ENCODE data around the gene RTN4. TPM values are rescaled to one million over a fixed set of nuclear protein-coding genes. Genes with fewer than 3 reads are reported as not detected.

The RTN4 gene
- total and polyA plus RNA-seq, 10 donors, result 55.2 to 215 (median 155) TPM

GRCh38 chr2:55097461-55098410 lies 47.5 kb upstream of the RTN4 start:
- Histone ChIP-seq H3K4me3 (no peak overlapping the region), H3K4me1 (peaks cover 0 to 74% (median 29%) of the 10 kb centered on the region in 6 donors), H3K9me3 (no peaks in the 10 kb centered on the region), H3K27me3 (replicated peaks in 1 of 7) (no peaks in the 10 kb centered on the region), H3K36me3 (no peaks in the 10 kb centered on the region), H3K27ac (peak overlapping the region in 6 of 8 donors; percentile 27 to 87 (median 58))
- no peak for TF ChIP-seq POLR2A (IDR thresholded peaks at IDR 0.05)
- peak in 1 of 3 donors; percentile 37 for TF ChIP-seq POLR2AphosphoS5 (IDR thresholded peaks at IDR 0.05)
- TF ChIP-seq CTCF (IDR thresholded peaks at IDR 0.05 in 8 of 11, conservative IDR thresholded peaks at IDR 0.05 in 3 of 11), result no peak
- 59 to 67% (median 63%) methylated on average over 6 of the region's 6 CpGs for WGBS, 5 donors
- no peak for DNase-seq
- intact Hi-C loops (cut with DNase I; ENCODE audit: low total_unique reads), result no loop called here

- Histone ChIP-seq H3K27me3 (replicated peaks in 1 of 7) (no peaks in the 10 kb centered on the region), H3K4me3 (no peak overlapping the region), H3K36me3 (no peaks in the 10 kb centered on the region), H3K4me1 (peaks cover 0 to 74% (median 28%) of the 10 kb centered on the region in 6 donors), H3K27ac (peak overlapping the region in 6 of 8 donors; percentile 27 to 87 (median 58)), H3K9me3 (no peaks in the 10 kb centered on the region)
- no peak for DNase-seq
- intact Hi-C loops (cut with DNase I; ENCODE audit: low total_unique reads), result no loop called here
- 41 to 80% (median 68%) methylated on average over 1 of the region's 1 CpG for WGBS, 5 donors
- TF ChIP-seq POLR2AphosphoS5 (IDR thresholded peaks at IDR 0.05) (no peak), CTCF (IDR thresholded peaks at IDR 0.05 in 8 of 11, conservative IDR thresholded peaks at IDR 0.05 in 3 of 11) (no peak), POLR2A (IDR thresholded peaks at IDR 0.05) (no peak)
These were observed 46.8 kb upstream of the RTN4 start for GRCh38 chr2:55097082-55097460.

- WGBS, 5 donors, result 90 to 95% (median 91%) methylated on average over 3 of the region's 3 CpGs
- TF ChIP-seq CTCF (IDR thresholded peaks at IDR 0.05 in 8 of 11, conservative IDR thresholded peaks at IDR 0.05 in 3 of 11) (no peak), POLR2AphosphoS5 (IDR thresholded peaks at IDR 0.05) (no peak), POLR2A (IDR thresholded peaks at IDR 0.05) (no peak)
- intact Hi-C loops (cut with DNase I; ENCODE audit: low total_unique reads), result no loop called here
- DNase-seq, result no peak
- no peaks in the 10 kb centered on the region for H3K36me3 ChIP-seq
- no peaks in the 10 kb centered on the region for H3K9me3 ChIP-seq
- H3K27me3 ChIP-seq (replicated peaks in 1 of 7), result no peaks in the 10 kb centered on the region
- peak overlapping the region in 4 of 8 donors; percentile 4 to 87 (median 66) for H3K27ac ChIP-seq
- H3K4me3 ChIP-seq, result no peak overlapping the region
- H3K4me1 ChIP-seq, result peaks cover 0 to 74% (median 28%) of the 10 kb centered on the region in 6 donors
These were observed 46.3 kb upstream of the RTN4 start for GRCh38 chr2:55096586-55096985.

GRCh38 chr2:55093381-55093780 lies 43.1 kb upstream of the RTN4 start:
- WGBS, 5 donors, result 35 to 56% (median 40%) methylated on average over 4 of the region's 4 CpGs
- H3K36me3 ChIP-seq, result no peaks in the 10 kb centered on the region
- no peaks in the 10 kb centered on the region for H3K9me3 ChIP-seq
- TF ChIP-seq POLR2AphosphoS5 (IDR thresholded peaks at IDR 0.05) (no peak), POLR2A (IDR thresholded peaks at IDR 0.05) (no peak), CTCF (IDR thresholded peaks at IDR 0.05 in 8 of 11, conservative IDR thresholded peaks at IDR 0.05 in 3 of 11) (no peak)
- H3K4me3 ChIP-seq, result peak overlapping the region in 1 of 8 donors; percentile 30
- H3K4me1 ChIP-seq, result peaks cover 0 to 49% (median 11%) of the 10 kb centered on the region in 6 donors
- intact Hi-C loops (cut with DNase I; ENCODE audit: low total_unique reads), result no loop called here
- H3K27ac ChIP-seq, result peak overlapping the region in 6 of 8 donors; percentile 25 to 82 (median 60)
- H3K27me3 ChIP-seq (replicated peaks in 1 of 7), result no peaks in the 10 kb centered on the region
- DNase-seq, result no peak

Data from spleen (tissue), 11 donors.